GM12878 (cell line): ENCODE data around the gene APCS. TPM values are rescaled to one million over a fixed set of nuclear protein-coding genes. Genes with fewer than 3 reads are reported as not detected.

Source experiments
- ATAC-seq: fragments of 200-7000 bp; cut with Tn5 transposase; 3 replicates; pipeline ENCODE4 v1.9.1; 2020; ENCODE audit warnings: mild to moderate bottlenecking, moderate library complexity
- BruUV-seq: library from RNA; stranded (reverse); fragments of 400-500 nt; replicated peaks from 2 replicates; lab custom pipeline; 2021; lab: Mats Ljungman, UMichigan
- CTCF ChIA-PET: fragments of 300-600 bp; sonication (Branson Sonifier 250); formaldehyde crosslinking; extraction: SDS; loops from one replicate; lab custom pipeline; 2021; ENCODE audit warnings: inconsistent platforms; lab: Yijun Ruan, JAX
- POLR2A ChIA-PET: fragments of 350-600 bp; formaldehyde crosslinking; extraction: SDS; loops from one replicate; lab custom pipeline; 2021; ENCODE audit warnings: inconsistent platforms; lab: Charles Lee
- RAD21 ChIA-PET: fragments of 300-600 bp; sonication (Branson Sonifier 250); formaldehyde crosslinking; loops from one replicate; lab custom pipeline; 2023; ENCODE audit warnings: antibody characterized with exemption; ENCODE audit not compliant: unreplicated experiment; lab: Charles Lee
- SMC1A ChIA-PET: fragments of 300-600 bp; sonication (Branson Sonifier 250); formaldehyde crosslinking; loops from one replicate; lab custom pipeline; 2023; ENCODE audit not compliant: unreplicated experiment, uncharacterized antibody; lab: Charles Lee
- DNase-seq: peaks from one replicate; pipeline ENCODE4 v3.0.0-alpha.2; 2011; ENCODE audit warnings: low read depth, low spot score
- FAIRE-seq: peaks from 3 replicates; lab custom pipeline; 2011; peaks lifted over from hg19 to GRCh38; lab: Jason Lieb, UNC
- H2AFZ ChIP-seq: 2 replicates; pipeline ENCODE4 v1.6.0; 2011; ENCODE audit warnings: low read depth, low read length, control low read depth; ENCODE audit not compliant: control insufficient read depth
- H3K27ac ChIP-seq: 2 replicates; pipeline ENCODE4 v1.5.1; 2011; ENCODE audit warnings: control low read depth; ENCODE audit not compliant: control insufficient read depth, insufficient read depth
- H3K27me3 ChIP-seq, 2 experiments: replicated peaks in 1 of 2; 2 replicates each; pipeline versions ENCODE4 v1.6.0 to v1.6.1; 2011; ENCODE audit warnings: low read length in 1 of 2; ENCODE audit not compliant: control insufficient read depth in 2 of 2, insufficient read depth in 2 of 2
- H3K36me3 ChIP-seq, 2 experiments: 2 replicates each; pipeline ENCODE4 v1.5.1; 2011; ENCODE audit warnings: low read length in 1 of 2; ENCODE audit not compliant: control insufficient read depth in 2 of 2, insufficient read depth in 2 of 2
- H3K4me1 ChIP-seq: 2 replicates; pipeline ENCODE4 v1.6.1; 2011; ENCODE audit warnings: mild to moderate bottlenecking, low read length, moderate library complexity, mixed read lengths; ENCODE audit not compliant: control insufficient read depth, insufficient read depth
- H3K4me2 ChIP-seq: 2 replicates; pipeline ENCODE4 v1.6.0; 2011; ENCODE audit warnings: control low read depth; ENCODE audit not compliant: control insufficient read depth, insufficient read depth
- H3K4me3 ChIP-seq: fragments of 200-600 bp; sonication (generic); 2 replicates; pipeline ENCODE4 v1.5.1; 2016
- H3K79me2 ChIP-seq: 2 replicates; pipeline ENCODE4 v1.6.0; 2011; ENCODE audit warnings: low read length; ENCODE audit not compliant: control insufficient read depth, insufficient read depth
- H3K9ac ChIP-seq: 2 replicates; pipeline ENCODE4 v1.8.0; 2011; ENCODE audit warnings: low read length, control low read depth, mixed read lengths; ENCODE audit not compliant: control insufficient read depth, insufficient read depth
- H3K9me3 ChIP-seq: replicated peaks from 3 replicates; pipeline ENCODE4 v1.5.1; 2011; ENCODE audit warnings: mild to moderate bottlenecking, low read length; ENCODE audit not compliant: control insufficient read depth, insufficient read depth
- H4K20me1 ChIP-seq: 2 replicates; pipeline ENCODE4 v1.6.0; 2011; ENCODE audit not compliant: control insufficient read depth, insufficient read depth
- EED ChIP-seq: sonication (generic); IDR thresholded peaks from 2 replicates; pipeline ENCODE4 v1.6.1; 2016; ENCODE audit warnings: antibody characterized with exemption, low read depth
- ESRRA ChIP-seq: IDR thresholded peaks from 2 replicates; pipeline ENCODE4 v1.6.1; 2012; ENCODE audit warnings: mild to moderate bottlenecking, low read length, improper control_type of control experiment
- ETV6 ChIP-seq, 2 experiments: fragments of 450-650 bp in 1 of 2; IDR thresholded peaks in 1 of 2; conservative IDR thresholded peaks in 1 of 2; 2 replicates each; pipeline ENCODE4 v1.6.1; 2014; ENCODE audit warnings: antibody characterized with exemption in 1 of 2, borderline replicate concordance in 1 of 2, low read depth in 1 of 2, mild to moderate bottlenecking in 1 of 2, moderate library complexity in 1 of 2
- FOXK2 ChIP-seq: fragments of 450-650 bp; IDR thresholded peaks from 2 replicates; pipeline ENCODE4 v1.6.1; 2017; ENCODE audit warnings: mild to moderate bottlenecking, moderate library complexity
- JUND ChIP-seq: IDR thresholded peaks from 2 replicates; pipeline ENCODE4 v1.6.1; 2012; ENCODE audit warnings: low read depth, mild to moderate bottlenecking, low read length, improper control_type of control experiment, moderate library complexity
- KDM1A ChIP-seq: fragments of 200-600 bp; sonication (generic); IDR thresholded peaks from 2 replicates; pipeline ENCODE4 v1.6.1; 2016; ENCODE audit warnings: borderline replicate concordance
- NFYB ChIP-seq: IDR thresholded peaks from 2 replicates; pipeline ENCODE4 v1.6.1; 2011; ENCODE audit warnings: low read depth, mild to moderate bottlenecking, low read length, improper control_type of control experiment, moderate library complexity; ENCODE audit not compliant: insufficient read depth
- ZNF207 ChIP-seq: fragments of 450-650 bp; IDR thresholded peaks from 2 replicates; pipeline ENCODE4 v1.6.1; 2014; ENCODE audit warnings: antibody characterized with exemption, mild to moderate bottlenecking, borderline replicate concordance
- WGBS: methylation state at CpG from one replicate; pipeline ENCODE4 v1.1.6; 2016; ENCODE audit warnings: low lambda C conversion rate; ENCODE audit not compliant: insufficient replicate concordance, insufficient coverage; ENCODE audit errors: missing lambda C conversion rate; 5-methylcytosine and 5-hydroxymethylcytosine counted together
- in situ Hi-C: fragments of 300-500 bp; cut with MboI; formaldehyde crosslinking; loops from 9 replicates; pipeline ENCODE4 v1.14.3; 2018; ENCODE audit warnings: mixed read lengths
- intact Hi-C: fragments of 100-400 bp; cut with micrococcal nuclease; formaldehyde crosslinking; loops from one replicate; pipeline ENCODE4 v1.14.2; 2022; ENCODE audit not compliant: unreplicated experiment
- polyA plus RNA-seq, 11 experiments: library from polyadenylated mRNA; depleted of rRNA in 4 of 11; unstranded in 6 of 11; stranded (reverse) in 5 of 11; fragments of >200 nt; fragmentation: Nextera tagmentation in 4 of 11; fragmentation: Illumina TruSeq in 1 of 11; extraction: Ambion mirVana in 4 of 11; extraction: Trizol in 1 of 11; gene quantifications; 1 replicate in 1 of 11; 2 replicates in 10 of 11; pipeline versions ENCODE4 v1.2.1 to v1.2.3, GENCODE V29; 2011 to 2016; ENCODE audit warnings: inconsistent platforms in 2 of 11, missing spikeins in 2 of 11, low read depth in 1 of 11
- total RNA-seq, 4 experiments: library from RNA; depleted of rRNA in 3 of 4; stranded (reverse); fragments of >200 nt in 3 of 4; fragmentation: Illumina TruSeq in 1 of 4; extraction: Trizol in 1 of 4; gene quantifications; 2 replicates each; pipeline versions ENCODE4 v1.2.1 to v1.2.3, GENCODE V29; 2013 to 2021
- TF ChIP-seq, protein P1 (sequence below): IDR thresholded peaks from 2 replicates; pipeline ENCODE4 v1.6.1; 2012; ENCODE audit warnings: low read depth, low read length, improper control_type of control experiment
- TF ChIP-seq, protein P2 (sequence below): IDR thresholded peaks from 2 replicates; pipeline ENCODE4 v1.6.1; 2011; ENCODE audit warnings: low read depth, low read length, improper control_type of control experiment, borderline replicate concordance
- TF ChIP-seq, protein P3 (sequence below): fragments of 150-350 bp; IDR thresholded peaks from 2 replicates; pipeline ENCODE4 v1.6.1; 2014; ENCODE audit warnings: mild to moderate bottlenecking, low read depth, low read length
- TF ChIP-seq, protein P4 (sequence below): IDR thresholded peaks from 2 replicates; pipeline ENCODE4 v1.6.1; 2012; ENCODE audit warnings: mild to moderate bottlenecking, low read depth, low read length
- TF ChIP-seq, protein P5 (sequence below): IDR thresholded peaks from 2 replicates; pipeline ENCODE4 v1.6.1; 2012; ENCODE audit warnings: low read depth, low read length, improper control_type of control experiment

The APCS gene
- total and polyA plus RNA-seq, 10 of the 15 experiments (the other 5 are each of a cell fraction or from before 2014, with no cell fraction given) = 0.23 TPM; not detected in 9

DNA sequence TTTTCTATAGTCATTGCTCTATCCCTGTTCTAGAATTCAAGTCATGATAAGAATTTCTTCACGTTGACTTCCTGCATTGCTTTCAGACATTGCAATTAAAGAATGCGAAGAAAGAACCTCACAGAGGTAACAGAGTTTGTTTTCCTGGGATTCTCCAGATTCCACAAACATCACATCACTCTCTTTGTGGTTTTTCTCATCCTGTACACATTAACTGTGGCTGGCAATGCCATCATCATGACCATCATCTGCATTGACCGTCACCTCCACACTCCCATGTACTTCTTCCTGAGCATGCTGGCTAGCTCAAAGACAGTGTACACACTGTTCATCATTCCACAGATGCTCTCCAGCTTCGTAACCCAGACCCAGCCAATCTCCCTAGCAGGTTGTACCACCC, 10.6 kb downstream of the APCS start:
- in situ Hi-C loops = no loop called here
- ChIA-PET RAD21 (no interaction called here), SMC1A (no interaction called here), POLR2A (no interaction called here), CTCF (no interaction called here)
- H3K79me2 ChIP-seq = no peaks in the 10 kb centered on the region
- BruUV-seq = no TSS peak
- H3K4me3 ChIP-seq = no peak overlapping the region
- WGBS = 12% methylated on average over 4 of the region's 4 CpGs
- H2AFZ ChIP-seq = no peak overlapping the region
- H3K27me3 ChIP-seq = no peaks in the 10 kb centered on the region; a peak in 1 of 4 replicates
- no peaks in the 10 kb centered on the region for H3K9me3 ChIP-seq
- no peaks in the 10 kb centered on the region for H4K20me1 ChIP-seq
- FAIRE-seq (no peak), ATAC-seq (no peak), DNase-seq (no peak)
- TF ChIP-seq NFYB (no peak), KDM1A (no peak), FOXK2 (no peak), JUND (no peak), ESRRA (no peak), ZNF207 (no peak), EED (no peak), ETV6 (conservative IDR thresholded peaks at IDR 0.05 in 1 of 2, IDR thresholded peaks at IDR 0.05 in 1 of 2; ENCODE audit: borderline replicate concordance in 1 of 2, low read depth in 1 of 2) (no peak)
- TF ChIP-seq, protein P1, sequence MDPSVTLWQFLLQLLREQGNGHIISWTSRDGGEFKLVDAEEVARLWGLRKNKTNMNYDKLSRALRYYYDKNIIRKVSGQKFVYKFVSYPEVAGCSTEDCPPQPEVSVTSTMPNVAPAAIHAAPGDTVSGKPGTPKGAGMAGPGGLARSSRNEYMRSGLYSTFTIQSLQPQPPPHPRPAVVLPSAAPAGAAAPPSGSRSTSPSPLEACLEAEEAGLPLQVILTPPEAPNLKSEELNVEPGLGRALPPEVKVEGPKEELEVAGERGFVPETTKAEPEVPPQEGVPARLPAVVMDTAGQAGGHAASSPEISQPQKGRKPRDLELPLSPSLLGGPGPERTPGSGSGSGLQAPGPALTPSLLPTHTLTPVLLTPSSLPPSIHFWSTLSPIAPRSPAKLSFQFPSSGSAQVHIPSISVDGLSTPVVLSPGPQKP = no peak
- TF ChIP-seq, protein P2, sequence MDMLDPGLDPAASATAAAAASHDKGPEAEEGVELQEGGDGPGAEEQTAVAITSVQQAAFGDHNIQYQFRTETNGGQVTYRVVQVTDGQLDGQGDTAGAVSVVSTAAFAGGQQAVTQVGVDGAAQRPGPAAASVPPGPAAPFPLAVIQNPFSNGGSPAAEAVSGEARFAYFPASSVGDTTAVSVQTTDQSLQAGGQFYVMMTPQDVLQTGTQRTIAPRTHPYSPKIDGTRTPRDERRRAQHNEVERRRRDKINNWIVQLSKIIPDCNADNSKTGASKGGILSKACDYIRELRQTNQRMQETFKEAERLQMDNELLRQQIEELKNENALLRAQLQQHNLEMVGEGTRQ = no peak
- TF ChIP-seq, protein P3, sequence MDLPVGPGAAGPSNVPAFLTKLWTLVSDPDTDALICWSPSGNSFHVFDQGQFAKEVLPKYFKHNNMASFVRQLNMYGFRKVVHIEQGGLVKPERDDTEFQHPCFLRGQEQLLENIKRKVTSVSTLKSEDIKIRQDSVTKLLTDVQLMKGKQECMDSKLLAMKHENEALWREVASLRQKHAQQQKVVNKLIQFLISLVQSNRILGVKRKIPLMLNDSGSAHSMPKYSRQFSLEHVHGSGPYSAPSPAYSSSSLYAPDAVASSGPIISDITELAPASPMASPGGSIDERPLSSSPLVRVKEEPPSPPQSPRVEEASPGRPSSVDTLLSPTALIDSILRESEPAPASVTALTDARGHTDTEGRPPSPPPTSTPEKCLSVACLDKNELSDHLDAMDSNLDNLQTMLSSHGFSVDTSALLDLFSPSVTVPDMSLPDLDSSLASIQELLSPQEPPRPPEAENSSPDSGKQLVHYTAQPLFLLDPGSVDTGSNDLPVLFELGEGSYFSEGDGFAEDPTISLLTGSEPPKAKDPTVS = no peak
- TF ChIP-seq, protein P4, sequence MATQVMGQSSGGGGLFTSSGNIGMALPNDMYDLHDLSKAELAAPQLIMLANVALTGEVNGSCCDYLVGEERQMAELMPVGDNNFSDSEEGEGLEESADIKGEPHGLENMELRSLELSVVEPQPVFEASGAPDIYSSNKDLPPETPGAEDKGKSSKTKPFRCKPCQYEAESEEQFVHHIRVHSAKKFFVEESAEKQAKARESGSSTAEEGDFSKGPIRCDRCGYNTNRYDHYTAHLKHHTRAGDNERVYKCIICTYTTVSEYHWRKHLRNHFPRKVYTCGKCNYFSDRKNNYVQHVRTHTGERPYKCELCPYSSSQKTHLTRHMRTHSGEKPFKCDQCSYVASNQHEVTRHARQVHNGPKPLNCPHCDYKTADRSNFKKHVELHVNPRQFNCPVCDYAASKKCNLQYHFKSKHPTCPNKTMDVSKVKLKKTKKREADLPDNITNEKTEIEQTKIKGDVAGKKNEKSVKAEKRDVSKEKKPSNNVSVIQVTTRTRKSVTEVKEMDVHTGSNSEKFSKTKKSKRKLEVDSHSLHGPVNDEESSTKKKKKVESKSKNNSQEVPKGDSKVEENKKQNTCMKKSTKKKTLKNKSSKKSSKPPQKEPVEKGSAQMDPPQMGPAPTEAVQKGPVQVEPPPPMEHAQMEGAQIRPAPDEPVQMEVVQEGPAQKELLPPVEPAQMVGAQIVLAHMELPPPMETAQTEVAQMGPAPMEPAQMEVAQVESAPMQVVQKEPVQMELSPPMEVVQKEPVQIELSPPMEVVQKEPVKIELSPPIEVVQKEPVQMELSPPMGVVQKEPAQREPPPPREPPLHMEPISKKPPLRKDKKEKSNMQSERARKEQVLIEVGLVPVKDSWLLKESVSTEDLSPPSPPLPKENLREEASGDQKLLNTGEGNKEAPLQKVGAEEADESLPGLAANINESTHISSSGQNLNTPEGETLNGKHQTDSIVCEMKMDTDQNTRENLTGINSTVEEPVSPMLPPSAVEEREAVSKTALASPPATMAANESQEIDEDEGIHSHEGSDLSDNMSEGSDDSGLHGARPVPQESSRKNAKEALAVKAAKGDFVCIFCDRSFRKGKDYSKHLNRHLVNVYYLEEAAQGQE = no peak
- TF ChIP-seq, protein P5, sequence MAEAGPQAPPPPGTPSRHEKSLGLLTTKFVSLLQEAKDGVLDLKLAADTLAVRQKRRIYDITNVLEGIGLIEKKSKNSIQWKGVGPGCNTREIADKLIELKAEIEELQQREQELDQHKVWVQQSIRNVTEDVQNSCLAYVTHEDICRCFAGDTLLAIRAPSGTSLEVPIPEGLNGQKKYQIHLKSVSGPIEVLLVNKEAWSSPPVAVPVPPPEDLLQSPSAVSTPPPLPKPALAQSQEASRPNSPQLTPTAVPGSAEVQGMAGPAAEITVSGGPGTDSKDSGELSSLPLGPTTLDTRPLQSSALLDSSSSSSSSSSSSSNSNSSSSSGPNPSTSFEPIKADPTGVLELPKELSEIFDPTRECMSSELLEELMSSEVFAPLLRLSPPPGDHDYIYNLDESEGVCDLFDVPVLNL = no peak
- H3K36me3 ChIP-seq = no peaks in the 10 kb centered on the region
- H3K27ac ChIP-seq = no peak overlapping the region
- intact Hi-C loops = no loop called here
- H3K4me1 ChIP-seq = no peaks in the 10 kb centered on the region
- H3K9ac ChIP-seq = no peak overlapping the region
- no peak overlapping the region for H3K4me2 ChIP-seq
